GM21619 (cell line): ENCODE results near the gene TMEM131.
"Not testable (repeated sequence)": the region's sequence is repeated elsewhere in the genome, so short reads cannot be mapped to it uniquely, and the experiment has no call there.

ENCODE experiments used
- ATAC-seq: cut with Tn5 transposase; IDR thresholded peaks from one replicate; pipeline ENCODE4 v1.9.1; 2021; ENCODE audit not compliant: unreplicated experiment

The TMEM131 gene

GRCh38 chr2:97958184-97958583 lies 37.6 kb downstream of the TMEM131 start:
- ATAC-seq = no peak

- no peak for ATAC-seq
These were observed 38.1 kb downstream of the TMEM131 start for GRCh38 chr2:97957432-97958183.

GRCh38 chr2:97956753-97957152 lies 39.0 kb downstream of the TMEM131 start:
- ATAC-seq = not testable (repeated sequence)

GRCh38 chr2:97953853-97954252 lies 41.9 kb downstream of the TMEM131 start:
- ATAC-seq = no peak

GRCh38 chr2:97952357-97952756 lies 43.4 kb downstream of the TMEM131 start:
- ATAC-seq = no peak

GRCh38 chr2:97951155-97951680 lies 44.5 kb downstream of the TMEM131 start:
- peak; percentile 46 for ATAC-seq

- no peak for ATAC-seq
These were observed 45.2 kb downstream of the TMEM131 start for GRCh38 chr2:97950329-97951154.

- ATAC-seq = no peak
These were observed 46.8 kb downstream of the TMEM131 start for GRCh38 chr2:97948926-97949325.

- ATAC-seq = no peak
These were observed 50.0 kb downstream of the TMEM131 start for GRCh38 chr2:97945791-97946190.

GRCh38 chr2:97936881-97937280 lies 58.9 kb downstream of the TMEM131 start:
- no peak for ATAC-seq

GRCh38 chr2:97936199-97936598 lies 59.5 kb downstream of the TMEM131 start:
- ATAC-seq = peak; percentile 53

GRCh38 chr2:97935719-97936161 lies 60.0 kb downstream of the TMEM131 start:
- no peak for ATAC-seq

- ATAC-seq = peak; percentile 58
These were observed 62.6 kb downstream of the TMEM131 start for GRCh38 chr2:97932975-97933662.

GRCh38 chr2:97931858-97932225 lies 63.9 kb downstream of the TMEM131 start:
- no peak for ATAC-seq

GRCh38 chr2:97931118-97931857 lies 64.5 kb downstream of the TMEM131 start:
- ATAC-seq = peak; percentile 36

- no peak for ATAC-seq
These were observed 67.2 kb downstream of the TMEM131 start for GRCh38 chr2:97928591-97928990.

- ATAC-seq = no peak
These were observed 68.8 kb downstream of the TMEM131 start for GRCh38 chr2:97926946-97927345.

- no peak for ATAC-seq
These were observed 71.6 kb downstream of the TMEM131 start for GRCh38 chr2:97924194-97924593.

- ATAC-seq = no peak
These were observed 75.9 kb downstream of the TMEM131 start for GRCh38 chr2:97919858-97920257.

GRCh38 chr2:97918818-97919217 lies 76.9 kb downstream of the TMEM131 start:
- no peak for ATAC-seq

- not testable (repeated sequence) for ATAC-seq
These were observed 78.1 kb downstream of the TMEM131 start for GRCh38 chr2:97917668-97918067.
